HFFc6 (cell line): ENCODE results near the gene KLHDC8B. TPM values are rescaled to one million over a fixed set of nuclear protein-coding genes. Genes with fewer than 3 reads are reported as not detected.

Experiments used
- DNase-seq: peaks from one replicate; pipeline ENCODE4 v3.0.0-alpha.2; 2018
- H3K27ac Mint-ChIP-seq: 2 replicates; pipeline ENCODE4 v1.8.0; 2020; ENCODE audit warnings: mild to moderate bottlenecking, mixed read lengths
- H3K27me3 Mint-ChIP-seq: 2 replicates; pipeline ENCODE4 v1.8.0; 2021; ENCODE audit warnings: mild to moderate bottlenecking, moderate library complexity, mixed read lengths; ENCODE audit not compliant: insufficient read depth
- H3K36me3 Mint-ChIP-seq: 2 replicates; pipeline ENCODE4 v1.8.0; 2021; ENCODE audit warnings: low read depth, mixed read lengths
- H3K4me1 Mint-ChIP-seq: 2 replicates; pipeline ENCODE4 v1.8.0; 2020; ENCODE audit warnings: low read depth, mixed read lengths
- H3K4me3 Mint-ChIP-seq: 2 replicates; pipeline ENCODE4 v1.8.0; 2020; ENCODE audit warnings: mild to moderate bottlenecking, moderate library complexity, mixed read lengths
- H3K9me3 Mint-ChIP-seq: 2 replicates; pipeline ENCODE4 v1.8.0; 2020; ENCODE audit warnings: mild to moderate bottlenecking, mixed read lengths
- CTCF ChIP-seq: fragments of 200-600 bp; sonication (generic); IDR thresholded peaks from 2 replicates; pipeline ENCODE4 v1.5.0; 2021; ENCODE audit warnings: antibody characterized with exemption, mild to moderate bottlenecking
- total RNA-seq, 6 experiments: library from RNA; stranded (reverse); fragmentation: NEBNext Ultra II Directional; extraction: Animal tissue kit (Norgen Biotek cat#: 25700); gene quantifications; 2 replicates in 1 of 6; 3 replicates in 5 of 6; pipeline ENCODE4 v1.2.3, GENCODE V29; 2021

The KLHDC8B gene
- total RNA-seq, 6 experiments from 2014 or later, result 16.7 to 22.0 (median 19.6) TPM

- TF ChIP-seq CTCF, result no peak
- Mint-ChIP-seq H3K4me1 (peaks cover 29% of the 10 kb centered on the region), H3K27me3 (peaks cover 3% of the 10 kb centered on the region), H3K4me3 (no peak overlapping the region), H3K27ac (no peak overlapping the region), H3K9me3 (no peaks in the 10 kb centered on the region), H3K36me3 (no peaks in the 10 kb centered on the region)
- no peak for DNase-seq
Measured at GRCh38 chr3:49175530-49175929, 4.1 kb downstream of the KLHDC8B start.

GRCh38 chr3:49177073-49177472, 5.7 kb downstream of the KLHDC8B start:
- Mint-ChIP-seq H3K4me1 (peaks cover 19% of the 10 kb centered on the region), H3K27me3 (peaks cover 12% of the 10 kb centered on the region)
- no peak for DNase-seq

GRCh38 chr3:49180116-49180515, 8.7 kb downstream of the KLHDC8B start:
- Mint-ChIP-seq H3K36me3 (no peaks in the 10 kb centered on the region), H3K27ac (no peak overlapping the region), H3K27me3 (peaks cover 11% of the 10 kb centered on the region), H3K4me1 (no peaks in the 10 kb centered on the region), H3K4me3 (no peak overlapping the region), H3K9me3 (no peaks in the 10 kb centered on the region)
- no peak for TF ChIP-seq CTCF
- no peak for DNase-seq

More at GRCh38 chr3:49177073-49177472, 5.7 kb downstream of the KLHDC8B start:
- no peak for TF ChIP-seq CTCF
- no peak overlapping the region for H3K4me3 Mint-ChIP-seq
- H3K9me3 Mint-ChIP-seq, result no peaks in the 10 kb centered on the region
- H3K36me3 Mint-ChIP-seq, result no peaks in the 10 kb centered on the region
- H3K27ac Mint-ChIP-seq, result no peak overlapping the region

GRCh38 chr3:49181351-49181750, 10.0 kb downstream of the KLHDC8B start:
- H3K27me3 Mint-ChIP-seq, result peaks cover 11% of the 10 kb centered on the region

GRCh38 chr3:49182682-49183081, 11.3 kb downstream of the KLHDC8B start:
- TF ChIP-seq CTCF, result no peak
- Mint-ChIP-seq H3K4me1 (no peaks in the 10 kb centered on the region), H3K4me3 (no peak overlapping the region)

More at GRCh38 chr3:49181351-49181750, 10.0 kb downstream of the KLHDC8B start:
- Mint-ChIP-seq H3K9me3 (no peaks in the 10 kb centered on the region), H3K4me1 (no peaks in the 10 kb centered on the region), H3K4me3 (no peak overlapping the region), H3K27ac (no peak overlapping the region), H3K36me3 (no peaks in the 10 kb centered on the region)
- TF ChIP-seq CTCF, result no peak
- DNase-seq, result no peak

GRCh38 chr3:49183873-49184272, 12.5 kb downstream of the KLHDC8B start:
- H3K9me3 Mint-ChIP-seq, result no peaks in the 10 kb centered on the region
- DNase-seq, result no peak
- H3K4me1 Mint-ChIP-seq, result no peaks in the 10 kb centered on the region
- no peak overlapping the region for H3K27ac Mint-ChIP-seq
- no peak for TF ChIP-seq CTCF
- peaks cover 11% of the 10 kb centered on the region; the same call in 1 of the 2 replicates for H3K27me3 Mint-ChIP-seq
- no peak overlapping the region for H3K4me3 Mint-ChIP-seq
- no peaks in the 10 kb centered on the region for H3K36me3 Mint-ChIP-seq

More at GRCh38 chr3:49182682-49183081, 11.3 kb downstream of the KLHDC8B start:
- no peak for DNase-seq
- Mint-ChIP-seq H3K36me3 (no peaks in the 10 kb centered on the region), H3K27me3 (peaks cover 11% of the 10 kb centered on the region), H3K27ac (no peak overlapping the region), H3K9me3 (no peaks in the 10 kb centered on the region)
